Measurements from ENCODE around the gene BCAS4.

Gene BCAS4

GRCh38 chr20:50819349-50819748 lies 24.5 kb downstream of the BCAS4 start:
- no peak for DNase-seq
- H3K4me1 ChIP-seq, result peaks cover 10% of the 10 kb centered on the region; the same call in 1 of the 2 replicates
- H3K9me3 ChIP-seq, result no peaks in the 10 kb centered on the region
- no peaks in the 10 kb centered on the region for H3K27me3 ChIP-seq
- H3K36me3 ChIP-seq, result no peaks in the 10 kb centered on the region
- TF ChIP-seq, protein P1, sequence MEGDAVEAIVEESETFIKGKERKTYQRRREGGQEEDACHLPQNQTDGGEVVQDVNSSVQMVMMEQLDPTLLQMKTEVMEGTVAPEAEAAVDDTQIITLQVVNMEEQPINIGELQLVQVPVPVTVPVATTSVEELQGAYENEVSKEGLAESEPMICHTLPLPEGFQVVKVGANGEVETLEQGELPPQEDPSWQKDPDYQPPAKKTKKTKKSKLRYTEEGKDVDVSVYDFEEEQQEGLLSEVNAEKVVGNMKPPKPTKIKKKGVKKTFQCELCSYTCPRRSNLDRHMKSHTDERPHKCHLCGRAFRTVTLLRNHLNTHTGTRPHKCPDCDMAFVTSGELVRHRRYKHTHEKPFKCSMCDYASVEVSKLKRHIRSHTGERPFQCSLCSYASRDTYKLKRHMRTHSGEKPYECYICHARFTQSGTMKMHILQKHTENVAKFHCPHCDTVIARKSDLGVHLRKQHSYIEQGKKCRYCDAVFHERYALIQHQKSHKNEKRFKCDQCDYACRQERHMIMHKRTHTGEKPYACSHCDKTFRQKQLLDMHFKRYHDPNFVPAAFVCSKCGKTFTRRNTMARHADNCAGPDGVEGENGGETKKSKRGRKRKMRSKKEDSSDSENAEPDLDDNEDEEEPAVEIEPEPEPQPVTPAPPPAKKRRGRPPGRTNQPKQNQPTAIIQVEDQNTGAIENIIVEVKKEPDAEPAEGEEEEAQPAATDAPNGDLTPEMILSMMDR (IDR thresholded peaks at IDR 0.05; ENCODE audit: low read depth, low read length), result no peak
- H3K4me3 ChIP-seq (ENCODE audit: low read depth, low read length), result no peak overlapping the region

- Histone ChIP-seq H3K4me3 (ENCODE audit: low read depth, low read length) (no peak overlapping the region), H3K4me1 (peaks cover 2% of the 10 kb centered on the region; the same call in 1 of the 2 replicates), H3K36me3 (no peaks in the 10 kb centered on the region), H3K27me3 (no peaks in the 10 kb centered on the region), H3K9me3 (no peaks in the 10 kb centered on the region)
- TF ChIP-seq, protein P1 (IDR thresholded peaks at IDR 0.05; ENCODE audit: low read depth, low read length), result no peak
- DNase-seq, result no peak
These were observed 25.8 kb downstream of the BCAS4 start for GRCh38 chr20:50820515-50821256.

DNA sequence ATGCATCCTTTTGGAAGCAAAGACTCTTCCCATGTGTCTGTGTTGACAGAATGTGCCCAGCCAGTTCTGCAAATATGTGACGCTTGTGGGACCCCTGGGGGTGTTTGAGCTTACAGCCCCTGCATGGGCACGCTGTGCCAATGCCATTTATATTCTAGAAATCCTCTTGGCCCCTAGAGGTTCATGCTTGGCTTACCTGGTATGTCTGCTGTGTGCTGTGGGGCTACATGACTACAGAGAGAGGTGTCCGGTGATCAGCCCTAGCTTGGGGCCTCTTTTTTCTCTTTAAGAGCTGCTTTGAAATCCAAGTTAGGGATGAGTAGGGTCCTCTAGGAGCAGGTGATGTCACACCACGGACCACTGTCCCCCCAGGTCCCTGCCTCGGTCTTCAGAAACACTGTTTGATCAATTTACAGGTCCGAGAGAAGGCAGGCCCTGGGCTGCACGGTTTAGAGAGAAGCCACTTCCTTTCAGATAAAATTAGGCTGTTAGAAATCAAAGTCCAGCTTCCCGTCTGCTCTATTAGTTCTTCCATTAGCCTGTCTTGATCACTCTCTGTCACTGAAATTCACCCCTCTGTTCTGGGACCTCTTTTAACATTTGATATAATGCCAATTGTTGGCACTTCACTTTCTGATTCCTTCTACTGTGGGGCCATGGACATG lies 26.5 kb downstream of the BCAS4 start:
- no peaks in the 10 kb centered on the region for H3K4me1 ChIP-seq

GRCh38 chr20:50821994-50822393 lies 27.1 kb downstream of the BCAS4 start:
- H3K9me3 ChIP-seq, result no peaks in the 10 kb centered on the region
- no peaks in the 10 kb centered on the region for H3K27me3 ChIP-seq
- no peak overlapping the region for H3K4me3 ChIP-seq (ENCODE audit: low read depth, low read length)
- no peaks in the 10 kb centered on the region for H3K36me3 ChIP-seq
- DNase-seq, result no peak
- no peaks in the 10 kb centered on the region for H3K4me1 ChIP-seq
- TF ChIP-seq, protein P1 (IDR thresholded peaks at IDR 0.05; ENCODE audit: low read depth, low read length), result no peak

More for the DNA sequence above, 26.5 kb downstream of the BCAS4 start:
- TF ChIP-seq, protein P1 (IDR thresholded peaks at IDR 0.05; ENCODE audit: low read depth, low read length), result no peak
- H3K4me3 ChIP-seq (ENCODE audit: low read depth, low read length), result no peak overlapping the region
- no peaks in the 10 kb centered on the region for H3K27me3 ChIP-seq
- DNase-seq, result no peak
- no peaks in the 10 kb centered on the region for H3K36me3 ChIP-seq
- no peaks in the 10 kb centered on the region for H3K9me3 ChIP-seq

DNA sequence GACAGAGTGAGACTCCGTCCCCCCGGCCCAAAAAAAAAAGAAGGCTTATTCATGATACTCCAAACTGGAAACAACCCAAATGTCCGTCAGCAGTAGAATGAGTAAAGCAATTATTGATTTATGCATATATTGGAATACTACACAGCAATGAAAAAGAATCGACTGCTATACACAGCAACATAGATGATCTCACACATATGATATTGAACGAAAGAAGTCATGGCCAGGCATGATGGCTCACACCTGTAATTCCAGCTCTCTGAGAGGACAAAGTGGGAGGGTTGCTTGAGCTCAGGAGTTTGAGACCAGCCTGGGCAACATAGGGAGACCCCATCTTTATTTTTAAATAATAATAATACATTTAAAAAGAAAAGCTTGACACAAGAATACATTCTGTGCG lies 28.5 kb downstream of the BCAS4 start:
- H3K27me3 ChIP-seq, result no peaks in the 10 kb centered on the region
- H3K9me3 ChIP-seq, result no peaks in the 10 kb centered on the region
- DNase-seq, result no peak
- H3K4me1 ChIP-seq, result no peaks in the 10 kb centered on the region
- TF ChIP-seq, protein P1 (IDR thresholded peaks at IDR 0.05; ENCODE audit: low read depth, low read length), result no peak
- no peak overlapping the region for H3K4me3 ChIP-seq (ENCODE audit: low read depth, low read length)
- no peaks in the 10 kb centered on the region for H3K36me3 ChIP-seq

DNA sequence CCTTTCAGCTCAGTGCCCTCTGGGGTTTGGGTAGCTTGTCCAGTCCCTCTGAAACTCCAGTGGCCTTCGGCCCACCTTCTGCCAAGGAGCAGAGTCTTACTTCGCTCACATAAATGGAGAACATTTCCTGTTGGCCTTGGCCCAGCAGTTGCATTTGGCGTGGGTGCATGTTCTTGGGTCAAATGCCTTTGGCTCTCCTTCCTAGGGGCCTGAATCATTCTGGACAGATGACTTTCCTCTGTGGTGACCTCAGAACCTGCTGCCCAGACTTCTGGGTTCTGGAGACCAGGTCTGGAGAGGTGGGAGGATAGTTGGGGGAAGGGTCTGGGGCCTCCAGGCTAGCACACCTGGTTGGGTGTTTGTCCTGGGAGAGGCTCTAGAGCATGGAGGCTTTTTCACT lies 29.3 kb downstream of the BCAS4 start:
- no peak for DNase-seq
- TF ChIP-seq, protein P1 (IDR thresholded peaks at IDR 0.05; ENCODE audit: low read depth, low read length), result no peak
- no peaks in the 10 kb centered on the region for H3K27me3 ChIP-seq
- H3K4me1 ChIP-seq, result no peaks in the 10 kb centered on the region
- H3K4me3 ChIP-seq (ENCODE audit: low read depth, low read length), result no peak overlapping the region
- H3K36me3 ChIP-seq, result no peaks in the 10 kb centered on the region
- H3K9me3 ChIP-seq, result no peaks in the 10 kb centered on the region
